HG03135 (cell line): Measurements from ENCODE around the gene AMFR.
A peak's percentile ranks its signal among the peaks of the same experiment; 100 is the strongest.

Experiments used
- ATAC-seq: cut with Tn5 transposase; IDR thresholded peaks from one replicate; pipeline ENCODE4 v1.9.1; 2021; ENCODE audit warnings: mild to moderate bottlenecking, moderate library complexity; ENCODE audit not compliant: unreplicated experiment

AMFR gene

DNA sequence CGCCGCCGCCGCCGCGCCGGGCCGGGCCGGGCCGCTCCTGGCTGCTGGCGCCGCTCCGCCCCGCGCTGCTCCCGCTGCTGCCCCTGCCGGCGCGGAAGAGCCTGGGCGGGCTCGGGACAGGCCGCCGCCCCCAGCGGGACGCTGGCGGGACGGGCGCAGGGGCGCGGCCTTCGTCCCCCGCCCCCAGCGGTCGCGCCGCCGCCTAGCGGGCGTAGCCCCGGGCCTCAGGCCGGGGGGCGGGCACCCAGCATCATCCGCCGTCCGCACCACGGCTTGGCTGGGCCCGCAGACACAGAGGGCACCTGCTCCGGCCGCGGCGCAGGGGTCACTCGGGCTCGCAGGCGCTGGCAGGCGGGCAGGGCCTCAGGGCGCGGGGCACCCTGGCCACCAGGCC is at the start of gene AMFR:
Gene AMFR (minus strand): TSS at position 107 of the 394 bp plus-strand sequence. CDS start 218 bp downstream, outside the sequence.
- peak; percentile 72 for ATAC-seq

DNA sequence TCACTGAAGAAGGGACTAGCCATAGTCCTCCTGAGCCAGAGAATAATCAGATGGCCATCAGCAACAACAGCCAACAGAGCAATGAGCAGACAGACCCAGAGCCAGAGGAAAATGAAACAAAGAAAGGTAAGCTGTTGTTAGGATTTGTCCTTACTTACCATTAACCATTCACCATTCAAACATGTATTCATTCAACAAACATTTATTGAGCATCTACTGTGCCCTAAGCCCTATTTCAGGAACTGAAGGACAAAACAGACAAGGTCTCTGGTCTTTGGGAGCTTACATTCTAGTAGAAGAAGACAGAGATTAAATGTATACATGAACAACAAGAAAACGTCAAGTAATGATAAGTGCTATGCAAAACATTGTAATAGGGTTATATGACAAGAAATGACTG is 45.3 kb upstream of the AMFR start:
- no peak for ATAC-seq

DNA sequence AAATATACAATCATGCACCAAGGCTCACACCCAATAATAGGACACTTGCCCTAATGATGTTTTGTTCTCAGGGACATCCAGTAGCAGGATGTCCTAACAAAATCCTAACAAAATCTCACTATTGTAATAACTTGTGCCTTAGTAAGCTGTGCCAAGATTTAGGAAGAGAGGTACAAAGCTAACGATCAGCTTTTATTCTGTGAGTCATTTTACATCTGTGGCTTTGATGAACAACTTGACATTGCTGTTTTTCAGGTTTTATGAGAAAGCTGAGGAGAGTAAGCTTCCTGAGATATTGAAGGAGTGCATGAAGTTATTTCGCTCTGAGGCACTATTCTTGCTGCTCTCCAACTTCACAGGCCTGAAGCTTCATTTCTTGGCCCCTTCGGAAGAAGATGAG is 44.9 kb upstream of the AMFR start:
- ATAC-seq = no peak

DNA sequence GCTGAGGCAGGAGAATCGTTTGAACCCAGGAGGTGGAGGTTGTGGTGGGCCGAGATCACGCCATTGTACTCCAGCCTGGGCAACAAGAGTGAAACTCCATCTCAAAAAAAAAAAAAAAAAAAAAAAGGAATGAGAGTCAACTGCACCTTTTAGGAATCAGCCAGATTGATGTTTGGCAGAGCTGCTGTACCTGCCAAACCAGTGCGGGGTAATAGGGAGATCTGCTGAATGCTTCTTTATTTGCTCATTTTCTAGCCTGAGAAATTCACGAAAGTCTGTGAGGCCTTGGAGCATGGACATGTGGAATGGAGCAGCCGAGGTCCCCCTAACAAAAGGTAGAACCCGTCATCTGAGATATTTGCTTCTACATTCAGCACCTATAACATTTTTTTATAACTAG is 44.4 kb upstream of the AMFR start:
- ATAC-seq = no peak

DNA sequence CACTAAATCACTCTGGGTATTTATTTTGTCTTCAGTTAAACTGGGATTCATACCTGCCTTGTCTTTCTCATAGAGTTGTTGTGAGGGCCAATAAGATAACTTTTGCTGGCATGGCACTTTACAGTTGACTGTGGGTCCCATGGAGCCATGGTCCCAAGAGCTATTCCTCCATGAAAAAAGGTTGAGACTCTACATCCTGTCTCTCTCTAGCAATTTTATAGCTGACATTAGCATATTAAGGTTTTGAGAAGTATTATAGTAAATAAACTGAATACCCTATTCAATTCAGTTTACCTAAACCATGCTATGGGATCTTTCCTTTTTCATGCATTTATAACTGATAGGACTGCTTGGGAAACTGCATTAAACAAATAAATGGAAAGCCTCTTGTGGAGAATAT is 43.5 kb upstream of the AMFR start:
- ATAC-seq = no peak

DNA sequence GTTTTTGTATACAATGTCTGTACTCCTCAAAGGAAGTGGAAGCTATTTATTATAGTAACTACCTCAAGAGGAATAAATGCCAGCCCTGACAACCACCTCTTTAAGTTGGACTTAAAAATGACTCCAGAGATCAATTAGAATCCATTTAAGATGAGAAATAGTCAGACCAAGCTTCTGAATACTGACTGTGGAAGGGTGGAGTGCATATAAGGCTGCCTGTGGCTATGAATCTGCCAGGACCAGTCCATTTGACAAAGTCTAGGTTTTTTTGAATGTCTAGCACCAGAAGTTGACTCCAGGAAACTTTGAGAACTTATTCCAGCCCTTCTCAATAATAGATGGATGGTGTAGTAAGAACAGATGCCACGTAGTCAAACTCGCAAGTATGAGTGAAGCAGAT is 41.0 kb upstream of the AMFR start:
- no peak for ATAC-seq

DNA sequence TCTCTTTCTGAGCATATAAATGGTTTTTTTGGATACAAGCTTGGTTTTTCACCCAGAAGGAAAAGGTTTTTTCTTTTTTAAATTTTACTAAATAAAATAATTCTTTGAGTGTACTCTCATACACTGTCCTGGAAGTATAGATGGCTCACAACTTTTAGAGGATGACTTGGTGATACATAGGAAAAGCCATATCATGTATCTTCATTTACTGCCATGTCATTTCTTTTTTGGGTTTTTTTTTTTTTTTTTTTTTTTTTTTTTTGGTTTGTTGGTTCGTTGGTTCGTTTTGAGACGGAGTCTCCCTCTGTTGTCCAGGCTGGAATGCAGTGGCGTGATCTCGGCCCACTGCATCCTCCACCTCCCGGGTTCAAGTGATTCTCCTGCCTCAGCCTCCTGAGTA is 37.8 kb upstream of the AMFR start:
- ATAC-seq = no peak

DNA sequence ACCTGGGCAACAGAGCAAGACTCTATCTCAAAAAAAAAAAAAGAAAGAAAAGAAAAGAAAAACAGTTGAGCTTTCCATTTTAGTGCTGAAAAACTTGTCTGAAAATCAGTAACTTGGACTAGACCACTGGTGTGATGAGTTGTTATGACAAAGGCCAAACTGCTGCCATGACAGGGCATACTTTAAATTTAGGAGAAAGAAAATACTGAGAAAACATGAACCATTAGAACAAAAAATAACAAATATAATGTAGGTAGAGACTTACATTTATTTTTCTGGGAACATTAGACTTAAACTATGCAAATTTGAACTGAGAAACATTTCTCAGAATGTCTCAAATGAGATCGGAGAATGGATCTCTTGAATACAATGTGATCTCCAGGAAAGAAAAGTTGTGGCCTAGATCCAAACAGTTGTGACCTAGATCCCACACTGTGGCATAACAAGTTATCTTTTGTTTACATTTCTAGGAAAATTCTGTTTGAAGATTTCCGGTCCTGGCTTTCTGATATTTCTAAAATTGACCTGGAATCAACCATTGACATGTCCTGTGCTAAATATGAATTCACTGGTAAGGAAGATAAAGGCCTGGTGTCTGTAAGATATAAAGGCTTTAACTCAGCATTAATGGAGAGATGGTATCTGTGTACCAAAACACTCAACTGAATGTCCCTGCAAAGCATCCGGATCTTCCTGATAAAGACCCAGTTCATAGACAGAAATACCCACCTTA is 36.9 kb upstream of the AMFR start:
- no peak for ATAC-seq

DNA sequence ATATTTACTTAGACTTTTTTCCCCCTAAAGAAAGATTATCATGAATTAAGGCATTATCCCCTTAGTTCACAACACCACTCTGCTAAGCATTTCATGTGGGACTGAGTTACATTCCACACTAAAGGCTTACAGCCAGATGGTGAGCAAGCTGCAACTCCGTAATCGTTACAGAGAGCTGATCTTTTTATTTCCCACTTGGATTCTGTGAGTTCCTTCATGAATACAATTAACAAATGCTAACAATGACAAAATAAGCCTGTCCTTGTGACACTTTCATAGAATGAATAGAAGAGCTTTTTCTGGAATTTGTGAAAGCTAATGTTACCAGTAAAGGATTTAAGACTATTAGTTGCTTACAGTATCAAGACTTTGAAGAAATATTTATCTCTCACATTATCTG is 34.8 kb upstream of the AMFR start:
- ATAC-seq = no peak

DNA sequence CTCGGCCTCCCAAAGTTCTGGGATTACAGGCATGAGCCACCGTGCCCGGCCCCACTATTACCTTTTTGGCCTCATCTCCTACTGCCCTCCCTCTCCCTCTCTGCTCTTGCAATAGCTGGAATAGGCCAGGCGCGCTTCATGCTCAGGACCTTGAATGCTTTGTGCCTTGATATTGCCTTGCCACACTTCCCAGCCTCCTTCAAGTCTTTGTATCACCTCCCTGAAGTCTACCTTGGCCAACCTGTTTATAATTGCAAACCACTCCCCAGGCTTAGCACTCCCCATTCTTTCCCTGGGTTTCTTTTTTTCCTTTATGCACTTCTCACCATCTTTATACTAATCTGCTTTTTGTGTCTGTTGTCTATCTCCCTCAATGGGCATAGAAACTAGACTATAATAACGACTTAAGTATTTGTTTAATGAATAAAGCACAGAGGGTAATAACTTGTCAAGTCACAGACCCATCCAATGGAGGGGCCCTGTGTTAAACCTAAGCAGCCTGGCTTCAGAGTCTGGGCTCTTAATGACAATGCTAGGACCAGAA is 32.7 kb upstream of the AMFR start:
- no peak for ATAC-seq

DNA sequence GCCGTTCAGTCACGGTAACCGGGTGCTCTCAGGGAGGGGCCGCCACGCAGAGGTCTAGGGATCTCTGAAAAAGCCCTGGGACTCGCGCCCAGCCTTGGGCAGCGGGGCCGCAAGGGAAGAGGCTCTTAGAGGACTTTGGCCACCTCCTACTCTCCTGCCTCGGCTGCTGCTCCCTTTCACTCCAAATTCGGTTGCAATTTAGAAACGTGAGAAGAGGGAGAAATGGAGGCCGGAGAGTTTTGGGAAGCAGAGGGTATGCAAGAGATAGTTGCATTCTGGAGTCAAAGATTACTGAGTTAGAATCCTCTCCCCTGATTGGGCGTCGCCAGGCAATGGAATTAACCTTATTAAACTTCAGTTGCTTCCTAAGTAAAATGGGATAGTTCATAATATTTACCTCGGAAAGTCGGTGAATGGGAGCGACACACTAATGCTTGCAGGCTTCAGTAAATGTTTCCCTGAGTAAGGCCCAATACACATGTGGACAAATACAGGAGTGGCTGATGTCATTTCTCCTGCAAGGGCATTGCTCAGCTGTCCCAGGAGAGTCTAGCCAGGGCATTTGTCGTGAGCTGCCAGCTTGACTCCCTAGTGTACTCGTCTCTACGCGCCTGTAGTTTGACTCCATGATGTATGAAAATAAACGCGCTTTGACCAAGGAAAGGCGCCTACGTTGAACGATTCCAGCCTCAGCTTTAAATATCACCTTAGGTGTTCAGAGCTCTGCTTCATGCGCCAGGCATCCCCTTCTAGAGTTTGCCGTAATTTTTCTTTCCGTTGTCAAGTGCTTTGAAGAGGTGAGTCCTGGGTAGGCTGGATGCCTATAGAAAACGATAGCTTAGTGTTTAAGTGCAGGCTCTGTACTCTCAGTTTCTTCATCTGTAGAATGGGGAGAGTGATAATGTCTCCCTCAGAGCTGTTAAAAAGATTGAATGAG is 26.7 kb upstream of the AMFR start:
- peak; percentile 39 for ATAC-seq

DNA sequence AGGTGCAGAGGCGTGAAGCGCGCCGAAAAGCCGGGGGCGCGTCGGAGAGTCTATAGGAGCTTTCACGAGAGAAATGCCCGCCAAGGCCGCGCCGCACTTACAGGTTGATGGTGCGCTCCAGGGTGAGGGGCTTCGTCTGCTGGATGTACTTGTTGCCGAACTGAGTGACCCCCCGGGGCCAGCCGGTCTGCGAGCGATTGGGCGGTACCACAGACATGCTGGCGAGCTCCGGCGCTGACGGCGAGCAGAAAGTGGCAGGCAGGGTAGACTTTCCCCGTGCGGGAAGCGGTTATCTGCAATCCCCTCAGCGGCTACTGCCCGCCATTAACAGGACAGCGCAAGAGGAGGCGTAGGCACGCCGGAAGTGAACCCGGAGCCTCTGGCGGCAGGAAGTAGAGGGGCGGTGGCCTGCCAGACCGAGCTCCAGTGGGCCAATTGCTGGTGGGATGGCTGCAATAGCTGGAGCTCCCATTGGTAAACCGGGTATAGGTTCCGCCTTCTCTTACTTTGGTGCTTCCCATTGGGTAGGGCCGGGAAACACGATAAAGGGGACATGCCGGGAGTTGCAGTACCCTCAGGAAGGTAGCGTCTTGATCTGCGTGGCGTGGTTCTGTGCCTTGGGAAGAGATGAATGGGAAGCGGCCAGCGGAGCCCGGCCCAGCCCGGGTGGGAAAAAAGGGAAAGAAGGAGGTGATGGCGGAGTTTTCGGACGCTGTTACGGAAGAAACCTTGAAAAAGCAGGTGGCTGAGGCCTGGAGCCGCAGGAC is 25.8 kb upstream of the AMFR start, which contains the start of the genes NUDT21 and OGFOD1:
Gene NUDT21 (minus strand): TSS at position 347 of the 767 bp plus-strand sequence. CDS start 130 bp downstream, at position 217.
Gene OGFOD1 (plus strand): TSS at position 569 of the 767 bp plus-strand sequence. CDS start 59 bp downstream, at position 628.
- peak; percentile 96 for ATAC-seq

DNA sequence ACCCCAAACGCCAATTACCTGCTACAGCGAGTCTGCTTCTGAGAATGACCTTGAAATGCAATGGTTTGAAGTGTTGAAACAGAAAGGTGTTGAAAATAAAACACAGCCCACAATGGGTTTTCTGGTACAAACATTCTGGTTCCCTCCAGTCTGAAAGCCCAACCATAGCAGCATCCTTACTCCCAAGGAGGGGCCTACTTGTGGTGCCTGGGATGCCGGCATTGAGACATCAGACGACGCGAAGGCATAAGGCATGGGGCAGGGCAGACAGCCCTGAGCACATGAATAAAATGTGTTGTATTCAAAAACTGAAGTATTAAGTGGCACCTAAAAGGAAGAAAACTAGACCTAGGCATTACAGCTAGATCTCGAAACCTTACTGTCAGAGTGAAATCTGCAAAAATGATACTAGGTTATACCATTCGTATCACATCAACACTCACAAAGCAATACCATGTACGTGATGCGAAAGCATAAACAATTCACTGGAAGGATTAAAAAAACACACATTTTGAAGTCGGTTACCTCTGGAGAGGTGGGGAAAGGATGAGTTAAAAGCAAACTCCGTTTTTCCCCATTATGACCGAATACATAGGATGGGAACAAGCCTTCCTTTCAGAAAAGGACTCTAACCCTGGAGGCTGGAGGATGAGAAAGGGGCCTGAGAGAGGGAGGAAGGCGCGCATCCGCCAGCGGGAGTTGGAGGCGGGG is 25.1 kb upstream of the AMFR start:
- ATAC-seq = no peak

DNA sequence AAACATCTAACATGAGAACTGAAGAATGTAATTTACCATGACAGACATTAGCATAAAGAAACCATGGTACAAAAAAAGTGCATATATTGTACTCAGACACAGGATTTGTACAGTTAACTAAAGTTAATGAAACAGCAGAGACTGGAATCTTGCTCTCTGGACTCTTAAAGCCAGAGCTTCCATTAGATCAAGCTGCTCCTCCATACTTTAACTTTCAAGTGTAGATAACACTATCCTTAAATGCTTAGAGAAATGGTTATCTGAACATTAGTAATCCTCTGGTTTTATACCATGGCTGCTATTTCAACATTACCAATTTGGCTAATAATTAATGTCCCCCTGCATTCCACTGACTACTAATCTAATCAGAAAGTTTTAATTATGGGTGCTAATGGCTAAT is 22.7 kb upstream of the AMFR start:
- no peak for ATAC-seq

DNA sequence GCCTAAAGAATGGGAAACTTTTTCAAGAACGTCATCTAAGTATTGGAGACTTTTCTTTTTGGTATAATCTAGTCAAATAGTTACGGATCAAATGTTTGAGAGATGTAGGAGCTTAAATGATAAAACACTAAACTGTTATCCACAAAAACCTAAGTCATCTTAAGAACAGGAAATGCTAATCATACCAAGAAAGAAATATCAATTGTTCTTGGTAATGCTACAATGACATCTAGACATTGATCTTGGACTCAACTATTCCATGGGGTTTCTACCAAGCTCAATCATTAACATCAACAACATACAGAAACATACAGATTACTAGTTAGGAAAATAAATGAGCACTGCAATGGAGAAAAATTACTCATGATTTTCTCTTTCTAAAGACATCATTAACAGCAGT is 21.9 kb upstream of the AMFR start:
- no peak for ATAC-seq

DNA sequence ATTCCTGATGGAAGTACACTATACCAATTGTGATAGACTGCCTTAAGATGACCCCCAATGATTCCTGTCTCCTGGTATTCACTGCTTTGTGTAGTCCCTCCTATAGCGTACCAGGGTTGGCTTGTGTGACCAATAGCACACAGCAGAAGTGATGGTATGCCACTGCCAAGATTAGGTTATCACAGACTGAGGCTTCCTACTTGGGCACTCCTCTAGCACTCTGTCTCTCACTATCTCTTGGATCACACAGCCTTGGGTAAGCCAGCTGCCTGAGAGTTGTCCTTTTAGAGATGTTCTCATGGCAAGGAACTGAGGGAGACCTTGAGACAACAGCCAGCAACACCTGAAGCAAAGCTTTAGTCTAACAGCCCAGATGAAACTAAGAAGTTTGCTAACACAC is 12.7 kb upstream of the AMFR start:
- no peak for ATAC-seq

DNA sequence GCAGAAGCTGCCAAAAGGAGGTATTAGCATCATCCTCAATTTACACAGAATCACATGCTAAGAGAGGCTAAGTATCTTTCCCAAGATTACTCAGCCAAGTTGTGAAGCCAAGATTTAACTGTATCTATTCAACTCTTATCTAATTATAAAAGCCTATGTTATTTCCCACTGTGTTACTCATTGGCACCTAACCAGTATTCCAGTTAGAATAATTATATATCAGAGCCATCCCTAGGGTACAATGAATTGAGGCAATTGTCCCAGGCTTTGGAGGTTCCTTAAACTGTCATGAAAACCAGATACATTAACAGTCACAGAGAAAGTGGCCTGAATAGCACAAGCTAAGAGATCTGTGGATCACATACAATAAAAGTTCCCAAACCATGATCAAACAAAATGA is 10.9 kb upstream of the AMFR start:
- no peak for ATAC-seq

DNA sequence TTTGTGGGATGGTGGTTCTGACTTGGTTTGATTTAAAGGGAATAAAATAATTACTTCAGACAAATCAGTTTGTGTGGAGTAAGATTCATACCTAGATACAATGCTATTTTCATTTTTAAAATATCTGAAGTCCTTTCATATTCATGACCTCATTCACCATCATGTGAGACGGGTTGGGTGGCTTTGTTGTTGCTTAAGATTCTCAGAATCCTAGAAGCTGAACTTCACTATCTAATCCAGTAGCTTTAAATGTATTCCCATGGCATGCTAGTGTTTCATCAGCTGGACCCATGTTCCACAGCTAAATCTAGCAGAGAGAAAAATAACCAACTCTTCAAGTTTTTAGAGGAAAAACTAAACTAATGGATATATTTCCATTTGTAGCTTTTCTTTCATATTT is 2.7 kb upstream of the AMFR start:
- no peak for ATAC-seq

DNA sequence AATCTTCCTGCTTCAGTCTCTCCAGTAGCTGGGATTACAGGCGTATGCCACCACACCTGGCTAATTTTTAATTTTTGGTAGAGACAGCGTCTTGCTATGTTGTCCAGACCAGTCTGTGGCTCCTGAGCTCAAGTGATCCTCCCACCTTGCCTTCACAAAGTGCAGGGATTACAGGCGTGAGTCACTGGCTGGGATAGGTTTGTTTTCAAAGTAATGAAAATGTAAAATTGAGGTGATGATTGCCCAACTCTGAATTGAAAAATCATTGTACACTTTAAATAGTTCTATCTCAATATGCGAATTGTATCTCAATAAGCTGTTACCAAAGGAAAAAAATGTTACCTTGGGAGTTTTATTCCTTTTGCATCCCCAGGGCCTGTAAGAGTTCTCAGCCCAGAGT is 1.2 kb upstream of the AMFR start:
- no peak for ATAC-seq

DNA sequence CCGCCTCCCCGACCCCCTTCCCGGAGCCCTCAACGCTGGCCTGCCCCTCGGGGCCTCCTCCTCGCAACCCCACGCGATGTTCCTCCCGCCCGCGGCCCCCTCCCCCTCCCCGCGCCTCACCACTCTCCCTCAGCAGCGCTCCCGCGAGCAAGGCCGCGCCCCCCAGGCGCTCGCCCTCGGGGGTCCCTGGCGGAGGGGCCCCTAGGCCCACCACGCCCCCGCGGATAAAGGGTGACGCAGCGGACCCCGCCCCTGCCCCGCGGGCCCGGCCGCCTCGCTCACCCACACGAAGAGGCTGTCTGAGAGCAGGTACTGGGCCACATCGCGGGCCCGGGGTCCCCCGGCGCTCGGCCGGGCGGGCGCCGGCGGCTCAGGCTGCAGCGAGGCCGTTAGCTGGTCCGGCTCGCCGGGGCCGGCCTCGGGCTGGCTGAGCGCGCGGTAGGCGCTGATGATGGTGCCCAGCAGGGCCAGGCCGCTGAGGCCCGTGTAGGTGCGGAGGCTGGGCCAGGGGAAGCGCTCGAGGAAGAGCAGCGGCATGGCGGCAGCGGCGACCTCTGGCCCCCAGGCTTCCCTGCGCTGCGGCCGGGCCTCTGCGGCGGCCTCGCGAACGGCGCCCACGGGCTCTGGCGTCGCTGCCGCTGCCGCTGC is 430 bp downstream of the AMFR start:
- peak; percentile 34 for ATAC-seq
